ENCODE results near the gene IGFBPL1. TPM values are rescaled to one million over a fixed set of nuclear protein-coding genes. Genes with fewer than 3 reads are reported as not detected.
"Not testable (repeated sequence)": the region's sequence is repeated elsewhere in the genome, so short reads cannot be mapped to it uniquely, and the experiment has no call there.

IGFBPL1 gene
- 1 to 10 TPM; 3.2 to 5.9 TPM for total RNA-seq
- 1 to 10 TPM; 1.2 to 2.0 (median 1.5) TPM for polyA plus RNA-seq (ENCODE audit: insufficient read length in 6 of 6)
- long read RNA-seq, donor 1, partial matches to known transcripts: 0 of 2 reads
- long read RNA-seq, donor 1, other reads (novel, unspliced or antisense): 0 of 2 reads
- long read RNA-seq, donor 2: 0 reads
- long read RNA-seq, donor 3: 0 reads
- long read RNA-seq, donor 4: 0 reads
- long read RNA-seq, donor 5, partial matches to known transcripts: 0 of 3 reads
- long read RNA-seq, donor 5, other reads (novel, unspliced or antisense): 0 of 3 reads
- long read RNA-seq, donor 6: 0 reads
- long read RNA-seq, donor 7: 0 reads
- long read RNA-seq, donor 8, partial matches to known transcripts: 0 of 1 reads
- long read RNA-seq, donor 8, other reads (novel, unspliced or antisense): 0 of 1 reads
- long read RNA-seq, donor 9: 0 reads
- long read RNA-seq, donor 10, partial matches to known transcripts: 0 of 1 reads
- long read RNA-seq, donor 10, other reads (novel, unspliced or antisense): 0 of 1 reads
- long read RNA-seq, donor 11, transcript IGFBPL1-201 (5 exons, 1,093 nt): major isoform, 8 of 8 reads
- long read RNA-seq, donor 11, partial matches to known transcripts: 0 of 8 reads
- long read RNA-seq, donor 11, other reads (novel, unspliced or antisense): 0 of 8 reads
- long read RNA-seq, donor 12, partial matches to known transcripts: 0 of 2 reads
- long read RNA-seq, donor 12, other reads (novel, unspliced or antisense): 0 of 2 reads

GRCh38 chr9:38423973-38424843 lies at the start of gene IGFBPL1:
TSS of gene IGFBPL1 (minus strand) at chr9:38424454. CDS start at chr9:38424424, 30 bp downstream.
- H3K4me1 ChIP-seq: no peaks in the 10 kb centered on the region
- no peak for TF ChIP-seq CTCF (IDR thresholded peaks at IDR 0.05)
- peak; percentile 70 for ATAC-seq
- intact Hi-C loops (cut with DNase I): no loop called here
- peak in 1 of 4 donors; percentile 26 for DNase-seq
- no peaks in the 10 kb centered on the region for H3K9me3 ChIP-seq
- no peaks in the 10 kb centered on the region for H3K36me3 ChIP-seq
- H3K4me3 ChIP-seq: peak within 1 kb of the TSS; percentile 1 to 30
- peaks cover 14 to 82% of the 10 kb centered on the region in 2 donors for H3K27me3 ChIP-seq
- no peak within 1 kb of the TSS for H3K27ac ChIP-seq

GRCh38 chr9:38472583-38473249 lies 48.5 kb upstream of the IGFBPL1 start:
- intact Hi-C loops (cut with DNase I); H3K27me3 ChIP-seq; H3K27ac ChIP-seq; H3K36me3 ChIP-seq; H3K9me3 ChIP-seq; ATAC-seq; H3K4me1 ChIP-seq; H3K4me3 ChIP-seq; DNase-seq: not testable (repeated sequence)

GRCh38 chr9:38467404-38467803 lies 43.1 kb upstream of the IGFBPL1 start:
- Histone ChIP-seq H3K27ac (no peak overlapping the region), H3K36me3 (no peaks in the 10 kb centered on the region), H3K4me1 (no peaks in the 10 kb centered on the region), H3K4me3 (no peak overlapping the region), H3K9me3 (peaks cover 0 to 4% of the 10 kb centered on the region in 2 donors), H3K27me3 (peaks cover 0 to 5% of the 10 kb centered on the region in 2 donors)
- no peak for ATAC-seq
- no peak for TF ChIP-seq CTCF (IDR thresholded peaks at IDR 0.05)
- no peak for DNase-seq
- intact Hi-C loops (cut with DNase I): no loop called here

GRCh38 chr9:38453835-38454234 lies 29.6 kb upstream of the IGFBPL1 start:
- H3K4me1 ChIP-seq: no peaks in the 10 kb centered on the region
- no peak overlapping the region for H3K27ac ChIP-seq
- no peak for DNase-seq
- ATAC-seq: no peak
- no peaks in the 10 kb centered on the region for H3K36me3 ChIP-seq
- intact Hi-C loops (cut with DNase I): no loop called here
- H3K27me3 ChIP-seq: peaks cover 0 to 6% of the 10 kb centered on the region in 2 donors
- H3K4me3 ChIP-seq: no peak overlapping the region
- peaks cover 0 to 13% of the 10 kb centered on the region in 2 donors for H3K9me3 ChIP-seq
- TF ChIP-seq CTCF (IDR thresholded peaks at IDR 0.05): no peak

- H3K36me3 ChIP-seq: no peaks in the 10 kb centered on the region
- no peak for TF ChIP-seq CTCF (IDR thresholded peaks at IDR 0.05)
- ATAC-seq (no peak), DNase-seq (no peak)
- peaks cover 0 to 13% of the 10 kb centered on the region in 2 donors for H3K9me3 ChIP-seq
- H3K4me1 ChIP-seq: no peaks in the 10 kb centered on the region
- intact Hi-C loops (cut with DNase I): no loop called here
- H3K4me3 ChIP-seq: no peak overlapping the region
- H3K27me3 ChIP-seq: peaks cover 0 to 10% of the 10 kb centered on the region in 2 donors
- no peak overlapping the region for H3K27ac ChIP-seq
These were observed 26.9 kb upstream of the IGFBPL1 start for GRCh38 chr9:38451162-38451561.
